IMR-90 (cell line): ENCODE results near the gene ARL14. TPM values are rescaled to one million over a fixed set of nuclear protein-coding genes. Genes with fewer than 3 reads are reported as not detected.

Source experiments
- ATAC-seq: fragments of 200-7000 bp; cut with Tn5 transposase; 2 replicates; pipeline ENCODE4 v1.9.1; 2020; ENCODE audit warnings: low read depth, mild to moderate bottlenecking, moderate library complexity
- BruUV-seq: library from RNA; stranded (reverse); fragments of 400-500 nt; replicated peaks from 2 replicates; lab custom pipeline; 2021; lab: Mats Ljungman, UMichigan
- CTCF ChIA-PET: fragments of 300-600 bp; formaldehyde crosslinking; extraction: SDS; loops from one replicate; lab custom pipeline; 2021; ENCODE audit warnings: antibody characterized with exemption; lab: Yijun Ruan, JAX
- POLR2A ChIA-PET: fragments of 300-600 bp; sonication (Branson Sonifier 250); formaldehyde crosslinking; loops from one replicate; lab custom pipeline; 2022; ENCODE audit warnings: antibody characterized with exemption; ENCODE audit not compliant: unreplicated experiment; lab: Charles Lee
- DNase-seq: peaks from one replicate; pipeline ENCODE4 v3.0.0; 2013
- H2AFZ ChIP-seq: replicated peaks from 2 replicates; pipeline ENCODE3; 2013; ENCODE audit warnings: low read length, mild to moderate bottlenecking; ENCODE audit not compliant: poor library complexity
- H2AK5ac ChIP-seq: 2 replicates; pipeline ENCODE4 v1.6.1; 2013; ENCODE audit warnings: low read depth, low read length, inconsistent platforms
- H2AK9ac ChIP-seq: replicated peaks from 2 replicates; pipeline ENCODE3; 2013; ENCODE audit warnings: mild to moderate bottlenecking, low read depth, low read length, moderate library complexity; ENCODE audit not compliant: poor library complexity
- H2BK120ac ChIP-seq: 2 replicates; pipeline ENCODE4 v1.6.1; 2013; ENCODE audit warnings: low read depth, low read length, inconsistent platforms
- H2BK15ac ChIP-seq: 3 replicates; pipeline ENCODE4 v1.6.1; 2013; ENCODE audit warnings: low read depth, low read length, inconsistent platforms
- H2BK20ac ChIP-seq: 2 replicates; pipeline ENCODE4 v1.6.1; 2013; ENCODE audit warnings: low read depth, mild to moderate bottlenecking, inconsistent platforms, low read length, moderate library complexity
- H2BK5ac ChIP-seq: 2 replicates; pipeline ENCODE4 v1.6.1; 2013; ENCODE audit warnings: mild to moderate bottlenecking, low read depth, low read length, inconsistent platforms; ENCODE audit not compliant: poor library complexity, severe bottlenecking
- H3K14ac ChIP-seq: replicated peaks from 2 replicates; pipeline ENCODE4 v1.6.1; 2013; ENCODE audit warnings: low read depth, low read length, inconsistent platforms
- H3K18ac ChIP-seq: 2 replicates; pipeline ENCODE4 v1.6.1; 2013; ENCODE audit warnings: low read depth, low read length, control low read depth
- H3K23ac ChIP-seq: 2 replicates; pipeline ENCODE4 v1.6.1; 2013; ENCODE audit warnings: low read depth, low read length, inconsistent platforms
- H3K27ac ChIP-seq: 2 replicates; pipeline ENCODE4 v1.5.1; 2013; ENCODE audit warnings: mild to moderate bottlenecking, control low read depth, low read length; ENCODE audit not compliant: insufficient read depth
- H3K27me3 ChIP-seq: 2 replicates; pipeline ENCODE4 v1.6.1; 2013; ENCODE audit warnings: low read length; ENCODE audit not compliant: control insufficient read depth, insufficient read depth
- H3K36me3 ChIP-seq: 2 replicates; pipeline ENCODE4 v1.6.1; 2013; ENCODE audit warnings: low read length, mixed read lengths; ENCODE audit not compliant: control insufficient read depth, insufficient read depth
- H3K4ac ChIP-seq: 2 replicates; pipeline ENCODE4 v1.6.1; 2013; ENCODE audit warnings: low read depth, low read length, inconsistent platforms
- H3K4me1 ChIP-seq: 2 replicates; pipeline ENCODE4 v1.6.1; 2013; ENCODE audit warnings: low read length, mixed read lengths; ENCODE audit not compliant: control insufficient read depth, insufficient read depth
- H3K4me2 ChIP-seq: 2 replicates; pipeline ENCODE4 v1.6.1; 2013; ENCODE audit warnings: low read depth, mild to moderate bottlenecking, control low read depth, low read length, moderate library complexity
- H3K4me3 ChIP-seq: 2 replicates; pipeline ENCODE4 v1.5.1; 2013; ENCODE audit warnings: low read depth, mild to moderate bottlenecking, control low read depth, low read length, moderate library complexity; ENCODE audit not compliant: insufficient read depth
- H3K56ac ChIP-seq: 2 replicates; pipeline ENCODE4 v1.6.1; 2013; ENCODE audit warnings: low read length, inconsistent platforms; ENCODE audit not compliant: insufficient read depth; ENCODE audit errors: extremely low read depth
- H3K79me1 ChIP-seq, 2 experiments: 2 replicates each; pipeline ENCODE4 v1.6.1; 2013; ENCODE audit warnings: low read length in 2 of 2, inconsistent platforms in 1 of 2, low read depth in 1 of 2
- H3K9ac ChIP-seq: 2 replicates; pipeline ENCODE4 v1.6.1; 2013; ENCODE audit warnings: low read depth, low read length, control low read depth
- H3K9me1 ChIP-seq: 2 replicates; pipeline ENCODE4 v1.6.1; 2013; ENCODE audit warnings: low read length, inconsistent platforms; ENCODE audit not compliant: insufficient read depth
- H3K9me3 ChIP-seq: 2 replicates; pipeline ENCODE4 v1.6.1; 2013; ENCODE audit warnings: low read length; ENCODE audit not compliant: control insufficient read depth, insufficient read depth
- H4K20me1 ChIP-seq: 2 replicates; pipeline ENCODE4 v1.6.1; 2013; ENCODE audit warnings: low read length, inconsistent platforms; ENCODE audit not compliant: insufficient read depth
- H4K5ac ChIP-seq: 2 replicates; pipeline ENCODE4 v1.6.1; 2013; ENCODE audit warnings: mild to moderate bottlenecking, low read depth, low read length, control low read depth
- H4K8ac ChIP-seq, 2 experiments: 2 replicates each; pipeline ENCODE4 v1.6.1; 2013; ENCODE audit warnings: low read depth in 2 of 2, low read length in 2 of 2, control low read depth in 1 of 2, inconsistent platforms in 1 of 2
- H4K91ac ChIP-seq: 2 replicates; pipeline ENCODE4 v1.6.1; 2013; ENCODE audit warnings: low read depth, low read length, inconsistent platforms; ENCODE audit not compliant: insufficient read depth
- POLR2A ChIP-seq: IDR thresholded peaks from 2 replicates; pipeline ENCODE4 v1.6.1; 2012; ENCODE audit warnings: mild to moderate bottlenecking, low read depth, low read length
- RAD21 ChIP-seq: IDR thresholded peaks from 2 replicates; pipeline ENCODE4 v1.6.1; 2012; ENCODE audit warnings: low read length, improper control_type of control experiment
- whole genome bisulfite sequencing, 2 experiments: methylation state at CpG; one replicate each; pipeline versions ENCODE4 v1.1.5 to v1.1.7; 2013; ENCODE audit warnings: missing lambda C conversion rate in 2 of 2; ENCODE audit not compliant: insufficient read length in 1 of 2; ENCODE audit errors: extremely low coverage in 2 of 2; 5-methylcytosine and 5-hydroxymethylcytosine counted together
- dilution Hi-C: fragments of 300-500 bp; cut with HindIII; formaldehyde crosslinking; loops from one replicate; pipeline ENCODE4 v1.14.3; 2018; ENCODE audit warnings: low sequenced_read_pairs; ENCODE audit not compliant: unreplicated experiment
- in situ Hi-C: fragments of 300-500 bp; cut with MboI; formaldehyde crosslinking; loops from 3 replicates; pipeline ENCODE4 v1.14.3; 2019; ENCODE audit warnings: low sequenced_read_pairs, inconsistent platforms, mixed read lengths
- intact Hi-C: fragments of 100-400 bp; cut with micrococcal nuclease; formaldehyde crosslinking; loops from 2 replicates; pipeline ENCODE4 v1.10.0; 2022
- polyA plus RNA-seq, 3 experiments: library from polyadenylated mRNA; depleted of rRNA; stranded (reverse); fragments of >200 nt; gene quantifications; 2 replicates each; pipeline ENCODE4 v1.2.3, GENCODE V29; 2012; ENCODE audit warnings: low replicate concordance in 1 of 3
- total RNA-seq: library from RNA; depleted of rRNA; stranded (reverse); fragments of >200 nt; gene quantifications from 2 replicates; pipeline ENCODE4 v1.2.3, GENCODE V29; 2012
- TF ChIP-seq, protein P1 (sequence below): fragments of 150-350 bp; IDR thresholded peaks from 2 replicates; pipeline ENCODE4 v1.6.1; 2017; ENCODE audit warnings: mild to moderate bottlenecking, antibody characterized with exemption, low read length, low read depth
- TF ChIP-seq, protein P2 (sequence below): fragments of 150-350 bp; IDR thresholded peaks from 2 replicates; pipeline ENCODE4 v1.6.1; 2016; ENCODE audit warnings: low read depth, mild to moderate bottlenecking, low read length, moderate library complexity, borderline replicate concordance

Gene ARL14
- total and polyA plus RNA-seq, 2 of the 4 experiments (the other 2 are of a cell fraction), result 0.15 to 0.18 TPM

DNA sequence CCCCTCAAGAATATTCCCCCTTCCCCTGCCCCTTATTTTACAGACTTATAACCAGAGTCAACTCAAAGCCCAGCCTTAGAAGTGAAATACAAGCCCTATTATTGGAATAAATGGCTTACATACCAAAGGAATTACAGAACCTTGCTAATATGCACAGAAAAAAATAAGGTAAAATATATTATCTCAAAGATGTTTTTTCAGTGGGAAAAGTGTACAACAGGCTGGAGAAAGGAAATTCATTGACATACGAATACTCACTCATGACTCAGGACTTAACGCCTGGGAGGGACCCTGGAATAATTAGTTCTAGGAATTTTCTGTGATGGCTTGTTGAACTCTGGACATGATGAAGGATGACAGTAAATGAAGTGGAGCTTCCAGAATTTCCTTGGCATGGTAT lies 27.0 kb downstream of the ARL14 start:
- peak overlapping the region; percentile 24; the same call in 1 of the 2 replicates for H3K4me2 ChIP-seq
- H3K56ac ChIP-seq, result no peak overlapping the region
- peak overlapping the region; percentile 86; the same call in 1 of the 2 replicates for H2BK20ac ChIP-seq
- in situ Hi-C loops, result loop anchor here (25.0 kb wide), 1 partner anchor 708 kb away; no protein-coding TSS in a partner anchor
- no peak overlapping the region for H4K91ac ChIP-seq
- no peak overlapping the region for H2AFZ ChIP-seq
- H2AK9ac ChIP-seq, result no peak overlapping the region
- no peak overlapping the region for H2AK5ac ChIP-seq
- dilution Hi-C loops, result no loop called here
- ChIA-PET POLR2A (no interaction called here), CTCF (interaction anchor here (1.1 kb wide), 1 partner anchor 18 kb away, joined by 3 read pairs; no protein-coding TSS in a partner anchor)
- H3K18ac ChIP-seq, result peak overlapping the region; percentile 46; the same call in 1 of the 2 replicates
- H3K14ac ChIP-seq, result peak overlapping the region; percentile 81
- WGBS, 2 experiments, result no CpG with 5 or more reads among the region's 2 CpGs
- H4K8ac ChIP-seq, result no peak overlapping the region
- no peaks in the 10 kb centered on the region for H3K36me3 ChIP-seq
- ATAC-seq (peak; percentile 69), DNase-seq (peak; percentile 23)
- H3K4me3 ChIP-seq, result no peak overlapping the region
- H3K27ac ChIP-seq, result no peak overlapping the region
- BruUV-seq, result no TSS peak
- peak overlapping the region; percentile 46 for H2BK120ac ChIP-seq
- no peaks in the 10 kb centered on the region; the same call in 1 of the 2 replicates for H3K9me1 ChIP-seq
- H4K20me1 ChIP-seq, result no peaks in the 10 kb centered on the region
- H3K23ac ChIP-seq, result no peak overlapping the region; the same call in 1 of the 2 replicates
- H3K79me1 ChIP-seq, result no peaks in the 10 kb centered on the region
- H3K4me1 ChIP-seq, result peaks cover 3% of the 10 kb centered on the region; the same call in 1 of the 2 replicates
- H2BK15ac ChIP-seq, result no peak overlapping the region
- H3K9me3 ChIP-seq, result no peaks in the 10 kb centered on the region
- TF ChIP-seq, protein P1, sequence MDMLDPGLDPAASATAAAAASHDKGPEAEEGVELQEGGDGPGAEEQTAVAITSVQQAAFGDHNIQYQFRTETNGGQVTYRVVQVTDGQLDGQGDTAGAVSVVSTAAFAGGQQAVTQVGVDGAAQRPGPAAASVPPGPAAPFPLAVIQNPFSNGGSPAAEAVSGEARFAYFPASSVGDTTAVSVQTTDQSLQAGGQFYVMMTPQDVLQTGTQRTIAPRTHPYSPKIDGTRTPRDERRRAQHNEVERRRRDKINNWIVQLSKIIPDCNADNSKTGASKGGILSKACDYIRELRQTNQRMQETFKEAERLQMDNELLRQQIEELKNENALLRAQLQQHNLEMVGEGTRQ, result no peak
- TF ChIP-seq, protein P2, sequence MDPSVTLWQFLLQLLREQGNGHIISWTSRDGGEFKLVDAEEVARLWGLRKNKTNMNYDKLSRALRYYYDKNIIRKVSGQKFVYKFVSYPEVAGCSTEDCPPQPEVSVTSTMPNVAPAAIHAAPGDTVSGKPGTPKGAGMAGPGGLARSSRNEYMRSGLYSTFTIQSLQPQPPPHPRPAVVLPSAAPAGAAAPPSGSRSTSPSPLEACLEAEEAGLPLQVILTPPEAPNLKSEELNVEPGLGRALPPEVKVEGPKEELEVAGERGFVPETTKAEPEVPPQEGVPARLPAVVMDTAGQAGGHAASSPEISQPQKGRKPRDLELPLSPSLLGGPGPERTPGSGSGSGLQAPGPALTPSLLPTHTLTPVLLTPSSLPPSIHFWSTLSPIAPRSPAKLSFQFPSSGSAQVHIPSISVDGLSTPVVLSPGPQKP, result no peak
- TF ChIP-seq POLR2A (no peak), RAD21 (no peak)
- H3K9ac ChIP-seq, result no peak overlapping the region
- intact Hi-C loops, result loop anchor here (10.0 kb wide), 1 partner anchor 571 kb away; no protein-coding TSS in a partner anchor
- H2BK5ac ChIP-seq, result no peak overlapping the region
- peak overlapping the region; percentile 59; the same call in 1 of the 2 replicates for H3K4ac ChIP-seq
- H4K5ac ChIP-seq, result no peak overlapping the region
- H3K27me3 ChIP-seq, result peaks cover 2% of the 10 kb centered on the region; the same call in 1 of the 2 replicates
